ENCODE results near the gene RNU5D-1.
A peak's percentile ranks its signal among the peaks of the same experiment; 100 is the strongest.

RNU5D-1 gene

DNA sequence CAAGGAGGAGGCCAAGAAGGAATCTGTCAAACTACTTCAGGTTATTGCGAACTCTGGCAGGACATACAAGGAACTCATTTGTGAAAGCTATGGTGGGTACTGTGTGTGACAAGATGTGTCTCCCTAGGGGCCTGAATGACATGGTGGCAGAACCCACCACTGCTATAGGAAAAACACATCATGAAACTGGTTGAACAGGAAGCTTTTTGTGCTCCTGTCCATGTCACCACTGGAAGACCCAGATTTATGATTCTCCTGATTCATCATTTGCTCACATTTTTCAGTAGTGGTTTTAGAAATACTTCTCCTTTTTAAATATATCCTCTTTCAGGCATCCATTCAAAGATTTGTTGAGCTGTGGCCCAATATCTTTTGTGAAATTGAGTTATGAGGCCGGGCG lies 32.8 kb downstream of the RNU5D-1 start:
- DNase-seq, result no peak

GRCh38 chr1:44696789-44697345 lies 34.1 kb downstream of the RNU5D-1 start:
- DNase-seq, result peak in 1 of 5 donors; percentile 65

- DNase-seq, result no peak
Measured at GRCh38 chr1:44696101-44696500, 34.9 kb downstream of the RNU5D-1 start.

- DNase-seq, result no peak
Measured at GRCh38 chr1:44695671-44696070, 35.3 kb downstream of the RNU5D-1 start.

DNA sequence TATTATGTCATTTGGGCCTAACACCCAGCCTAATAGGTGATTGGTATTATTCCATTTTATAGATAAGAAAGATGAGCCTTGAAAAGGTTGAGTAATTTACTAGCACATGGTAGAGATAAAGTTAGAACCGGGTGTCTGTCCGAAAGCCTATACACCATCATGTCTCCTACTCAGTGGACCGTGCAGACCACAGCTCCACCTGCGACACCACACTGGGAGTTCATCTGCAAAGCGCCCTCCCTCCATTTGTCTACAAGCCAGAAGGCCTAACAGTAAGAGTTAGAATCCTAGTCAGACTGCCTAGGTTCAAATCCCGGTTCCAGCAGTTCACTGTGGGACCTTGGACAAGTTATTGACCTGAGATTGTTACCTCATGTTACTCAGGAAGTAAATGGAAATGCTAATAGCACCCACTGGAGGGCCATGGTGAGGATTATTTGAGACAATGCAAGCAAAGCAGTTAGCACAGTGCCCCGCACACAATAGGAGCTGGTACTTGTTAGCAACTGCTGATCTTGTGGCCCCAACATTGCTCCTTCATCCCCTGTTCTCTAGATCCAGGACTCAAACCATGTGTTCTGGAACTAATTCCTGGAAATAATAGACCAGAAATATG lies 36.0 kb downstream of the RNU5D-1 start:
- DNase-seq, result no peak

GRCh38 chr1:44693900-44694299 lies 37.1 kb downstream of the RNU5D-1 start:
- no peak for DNase-seq

- DNase-seq, result no peak
Measured at GRCh38 chr1:44693159-44693558, 37.8 kb downstream of the RNU5D-1 start.

- no peak for DNase-seq
Measured at GRCh38 chr1:44689447-44689765, 41.6 kb downstream of the RNU5D-1 start.

- DNase-seq, result no peak
Measured at GRCh38 chr1:44688760-44689446, 42.1 kb downstream of the RNU5D-1 start.

GRCh38 chr1:44685881-44686280 lies 45.1 kb downstream of the RNU5D-1 start:
- DNase-seq, result no peak

DNA sequence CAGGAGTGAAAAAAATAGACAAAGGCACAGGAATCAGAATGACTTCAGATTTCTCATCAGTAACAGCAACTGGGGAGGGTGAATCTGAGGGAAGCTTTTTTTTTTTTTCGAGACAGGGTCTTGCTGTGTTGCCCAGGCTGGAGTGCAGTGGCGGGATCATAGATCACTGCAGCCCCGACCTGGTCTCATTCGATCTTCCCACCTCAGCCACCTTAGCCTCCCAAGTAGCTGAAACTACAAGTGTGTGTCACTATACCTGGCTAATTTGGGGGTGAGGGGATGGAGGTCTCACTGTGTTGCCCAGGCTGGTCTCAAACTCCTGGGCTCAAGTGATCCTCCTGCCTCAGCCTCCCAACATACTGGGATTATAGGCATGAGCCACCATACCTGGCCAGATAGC lies 45.8 kb downstream of the RNU5D-1 start:
- no peak for DNase-seq

GRCh38 chr1:44684525-44684924 lies 46.4 kb downstream of the RNU5D-1 start:
- peak in 1 of 5 donors; percentile 39 for DNase-seq

GRCh38 chr1:44682883-44683265 lies 48.1 kb downstream of the RNU5D-1 start:
- no peak for DNase-seq

DNA sequence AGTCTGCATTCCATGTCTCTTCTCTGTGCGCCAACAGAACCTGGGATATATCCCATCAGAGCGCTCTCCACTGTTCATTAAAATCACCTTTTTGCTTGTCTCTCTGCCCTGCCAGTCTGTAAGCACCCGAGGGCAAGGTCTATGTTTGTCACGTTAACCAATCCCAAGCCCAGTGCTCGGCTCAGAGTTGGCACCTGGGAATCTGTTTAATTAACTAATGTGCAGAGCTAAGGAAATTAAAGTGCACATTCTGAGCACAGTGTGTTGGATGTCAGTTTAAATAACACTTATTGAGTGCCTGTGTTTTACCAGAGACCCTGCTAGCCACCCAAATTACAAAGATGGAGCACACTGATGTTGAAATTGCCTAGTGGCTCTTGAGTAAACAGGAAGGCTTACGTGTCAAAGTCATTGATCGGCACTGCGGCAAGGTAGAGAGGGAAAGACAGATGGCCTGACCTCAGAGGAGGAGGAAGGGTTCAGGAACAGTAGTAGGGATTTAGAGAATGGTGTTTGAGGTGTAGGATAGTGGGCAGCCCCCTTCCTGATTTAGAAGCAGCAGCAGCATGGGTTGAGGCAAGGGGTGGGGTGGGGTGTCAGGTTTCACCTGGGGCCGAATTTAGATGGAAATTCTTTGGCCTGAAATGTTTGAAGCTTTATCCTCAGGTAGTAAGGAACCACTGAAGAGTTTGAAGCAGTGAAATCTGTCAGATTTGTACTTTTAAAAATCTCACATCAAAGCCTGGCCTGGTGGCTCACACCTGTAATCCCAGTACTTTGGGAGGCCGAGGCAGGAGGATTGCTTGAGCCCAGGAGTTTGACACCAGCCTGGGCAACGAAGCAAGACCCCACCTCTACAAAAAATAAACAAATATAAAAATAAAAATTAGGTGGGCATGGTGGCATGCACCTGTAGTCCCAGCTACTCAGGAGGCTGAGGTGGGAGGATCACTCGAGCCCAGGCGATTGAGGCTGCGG lies 48.8 kb downstream of the RNU5D-1 start:
- no peak for DNase-seq
